Tibial artery (tissue), 4 donors: ENCODE measurements around the gene PPARA.
"Not testable (repeated sequence)": the region's sequence is repeated elsewhere in the genome, so short reads cannot be mapped to it uniquely, and the experiment has no call there.

ENCODE experiments used
- DNase-seq, 2 donors: peaks; one replicate each; pipeline ENCODE4 v3.0.0-alpha.2; 2019
- H3K27ac ChIP-seq, 2 donors: fragments of 200-600 bp; sonication (generic) in 1 of 2; 1 replicate in 1 of 2; 2 replicates in 1 of 2; pipeline ENCODE4 v1.5.1; 2018 to 2019; ENCODE audit warnings: mild to moderate bottlenecking in 1 of 2
- H3K27me3 ChIP-seq, 2 donors: fragments of 200-600 bp; sonication (generic) in 1 of 2; one replicate each; pipeline versions ENCODE4 v1.5.1 to v1.6.0; 2016 to 2019
- H3K36me3 ChIP-seq, 3 donors: fragments of 200-600 bp; sonication (generic) in 2 of 3; one replicate each; pipeline ENCODE4 v1.5.1; 2016 to 2019; ENCODE audit warnings: mild to moderate bottlenecking in 2 of 3
- H3K4me1 ChIP-seq, 4 donors: fragments of 200-600 bp; sonication (generic) in 2 of 4; 1 replicate in 3 of 4; 2 replicates in 1 of 4; pipeline ENCODE4 v1.5.1; 2016 to 2019
- H3K4me3 ChIP-seq, 2 donors: fragments of 200-600 bp; sonication (generic) in 1 of 2; 1 replicate in 1 of 2; 2 replicates in 1 of 2; pipeline ENCODE4 v1.5.1; 2018 to 2019; ENCODE audit warnings: mild to moderate bottlenecking in 2 of 2
- H3K9me3 ChIP-seq, 3 donors: fragments of 200-600 bp; sonication (generic) in 1 of 3; one replicate each; pipeline ENCODE4 v1.5.1; 2016 to 2019
- CTCF ChIP-seq, 2 experiments: fragments of 200-600 bp in 1 of 2; fragments of 450-650 bp in 1 of 2; IDR thresholded peaks; one replicate each; pipeline ENCODE4 v1.5.1; 2017 to 2019; ENCODE audit warnings: antibody characterized with exemption in 2 of 2, mild to moderate bottlenecking in 1 of 2, moderate library complexity in 1 of 2
- intact Hi-C: fragments of 100-400 bp; cut with DNase I; formaldehyde crosslinking; loops from one replicate; pipeline ENCODE4 v1.15.0; 2023; ENCODE audit warnings: low total_unique reads

The PPARA gene

DNA sequence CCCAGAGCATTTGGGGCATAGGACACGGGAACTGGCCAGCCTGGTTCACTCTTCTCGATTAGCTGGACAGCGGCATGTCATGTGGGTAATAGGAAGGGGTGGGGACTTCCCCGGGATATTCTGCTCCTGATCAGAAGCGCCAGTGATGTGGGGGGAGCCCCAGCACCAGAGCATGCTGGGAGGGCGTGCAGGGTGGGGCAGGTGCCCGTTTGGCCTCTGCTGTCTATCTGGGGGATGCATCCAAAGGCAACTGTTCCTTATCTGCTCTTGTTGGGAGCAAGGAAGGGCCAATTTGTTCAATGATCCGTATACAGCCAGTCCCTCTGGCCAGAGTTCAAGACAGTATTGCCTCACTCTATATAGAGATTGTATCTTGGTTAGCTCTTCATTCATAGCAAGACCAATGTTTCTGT is 43.6 kb downstream of the PPARA start:
- DNase-seq: no peak
- intact Hi-C loops: no loop called here

GRCh38 chr22:46195487-46196165 is 45.3 kb downstream of the PPARA start:
- Histone ChIP-seq H3K27me3 (no peaks in the 10 kb centered on the region), H3K36me3 (peaks cover 16 to 30% (median 25%) of the 10 kb centered on the region in 3 donors), H3K9me3 (no peaks in the 10 kb centered on the region), H3K4me3 (no peak overlapping the region), H3K4me1 (no peaks in the 10 kb centered on the region), H3K27ac (no peak overlapping the region)
- no peak for TF ChIP-seq CTCF (IDR thresholded peaks at IDR 0.05)
- intact Hi-C loops: no loop called here
- no peak for DNase-seq

More for the DNA sequence above, 43.6 kb downstream of the PPARA start:
- no peak overlapping the region for H3K4me3 ChIP-seq
- no peaks in the 10 kb centered on the region for H3K9me3 ChIP-seq
- no peaks in the 10 kb centered on the region for H3K4me1 ChIP-seq
- H3K36me3 ChIP-seq: peaks cover 10 to 13% (median 12%) of the 10 kb centered on the region in 3 donors
- H3K27me3 ChIP-seq: no peaks in the 10 kb centered on the region
- no peak for TF ChIP-seq CTCF (IDR thresholded peaks at IDR 0.05)
- H3K27ac ChIP-seq: no peak overlapping the region

DNA sequence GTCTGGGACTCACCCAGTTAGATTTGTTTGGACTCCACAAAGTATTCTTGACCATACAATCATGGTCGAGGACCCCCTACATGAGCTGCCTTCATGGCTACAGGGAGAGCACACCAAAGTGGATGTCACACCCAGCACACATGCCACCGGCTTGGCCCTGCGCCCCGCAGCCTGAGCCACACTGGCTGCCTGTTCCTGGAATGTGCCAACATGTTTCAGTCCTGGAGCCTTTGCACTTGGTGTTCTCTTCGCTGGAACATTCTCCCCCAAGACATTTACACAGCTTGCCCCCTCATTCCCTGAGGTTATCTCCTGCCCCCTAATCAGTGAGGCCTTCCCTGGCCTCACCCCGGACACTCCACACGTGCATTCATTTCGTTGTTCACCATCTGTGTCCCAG is 46.0 kb downstream of the PPARA start:
- Histone ChIP-seq H3K4me1 (no peaks in the 10 kb centered on the region), H3K27me3 (no peaks in the 10 kb centered on the region), H3K36me3 (peaks cover 16 to 36% (median 26%) of the 10 kb centered on the region in 3 donors), H3K4me3 (no peak overlapping the region), H3K9me3 (no peaks in the 10 kb centered on the region), H3K27ac (no peak overlapping the region)
- no peak for DNase-seq
- TF ChIP-seq CTCF (IDR thresholded peaks at IDR 0.05): no peak
- intact Hi-C loops: no loop called here

DNA sequence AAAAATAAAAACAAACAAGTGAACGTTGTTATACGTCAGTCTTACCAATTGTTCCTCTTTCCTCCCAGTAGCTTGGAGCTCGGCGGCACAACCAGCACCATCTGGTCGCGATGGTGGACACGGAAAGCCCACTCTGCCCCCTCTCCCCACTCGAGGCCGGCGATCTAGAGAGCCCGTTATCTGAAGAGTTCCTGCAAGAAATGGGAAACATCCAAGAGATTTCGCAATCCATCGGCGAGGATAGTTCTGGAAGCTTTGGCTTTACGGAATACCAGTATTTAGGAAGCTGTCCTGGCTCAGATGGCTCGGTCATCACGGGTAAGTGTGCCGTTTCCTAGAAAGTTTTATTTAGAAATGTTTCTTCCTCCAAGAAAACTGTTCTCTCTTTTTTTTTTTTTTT is 47.9 kb downstream of the PPARA start:
- no peaks in the 10 kb centered on the region for H3K27me3 ChIP-seq
- no peak for TF ChIP-seq CTCF (IDR thresholded peaks at IDR 0.05)
- no peak overlapping the region for H3K27ac ChIP-seq
- H3K4me1 ChIP-seq: no peaks in the 10 kb centered on the region
- peaks cover 16 to 43% (median 22%) of the 10 kb centered on the region in 3 donors for H3K36me3 ChIP-seq
- DNase-seq: no peak
- H3K4me3 ChIP-seq: no peak overlapping the region
- H3K9me3 ChIP-seq: no peaks in the 10 kb centered on the region
- intact Hi-C loops: no loop called here

GRCh38 chr22:46198806-46199205 is 48.5 kb downstream of the PPARA start:
- H3K4me3 ChIP-seq, H3K9me3 ChIP-seq, DNase-seq, intact Hi-C loops, H3K4me1 ChIP-seq, H3K27ac ChIP-seq, H3K27me3 ChIP-seq: not testable (repeated sequence)
- peaks cover 16 to 48% (median 28%) of the 10 kb centered on the region in 3 donors for H3K36me3 ChIP-seq

DNA sequence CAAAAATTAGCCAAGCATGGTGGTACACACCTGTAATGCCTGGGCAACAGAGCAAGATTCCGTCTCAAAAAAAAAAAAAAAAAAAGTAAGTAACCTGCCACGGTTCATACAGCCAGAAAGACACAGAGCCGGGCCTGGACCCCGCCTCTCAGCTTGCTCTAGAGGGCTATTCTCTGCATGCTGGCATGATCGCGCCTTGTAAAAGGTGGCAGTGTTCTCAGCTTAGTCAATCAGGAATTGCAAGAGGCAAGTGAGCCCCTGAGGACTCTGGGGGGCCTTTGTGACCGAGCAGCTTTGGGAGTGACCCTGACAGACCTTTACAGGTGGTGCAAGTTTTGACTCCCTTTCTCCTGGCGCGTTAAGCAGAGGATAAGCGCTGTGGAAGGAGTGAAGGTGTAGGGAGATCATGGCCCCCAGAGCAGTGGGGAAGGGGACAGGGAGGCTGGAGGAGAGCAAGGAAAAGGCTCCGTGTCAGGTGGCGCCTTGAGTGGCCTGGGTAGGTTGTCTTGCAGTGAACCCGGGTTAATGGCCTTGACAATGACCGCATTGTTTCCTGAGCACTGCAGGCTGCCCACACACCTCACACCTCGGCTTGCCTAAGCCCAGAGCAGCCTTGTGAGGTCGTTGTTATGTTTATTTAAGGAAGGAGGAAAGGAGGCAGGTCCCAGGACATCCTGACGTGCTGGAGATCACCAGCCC is 50.9 kb downstream of the PPARA start:
- no peaks in the 10 kb centered on the region for H3K4me1 ChIP-seq
- TF ChIP-seq CTCF (IDR thresholded peaks at IDR 0.05): no peak
- no peak for DNase-seq
- H3K36me3 ChIP-seq: peaks cover 30 to 51% (median 42%) of the 10 kb centered on the region in 3 donors
- H3K27me3 ChIP-seq: no peaks in the 10 kb centered on the region
- no peaks in the 10 kb centered on the region for H3K9me3 ChIP-seq
- intact Hi-C loops: no loop called here
- H3K4me3 ChIP-seq: no peak overlapping the region
- H3K27ac ChIP-seq: no peak overlapping the region
